Activated T-cell treated with anti-CD3 and anti-CD28 coated beads for 1 hour (primary cell): ENCODE measurements around the gene E2F3.
A peak's percentile ranks its signal among the peaks of the same experiment; 100 is the strongest.

ENCODE experiments used
- DNase-seq: peaks from one replicate; pipeline ENCODE4 v3.0.0-alpha.2; 2020; ENCODE audit warnings: low read depth

Gene E2F3

DNA sequence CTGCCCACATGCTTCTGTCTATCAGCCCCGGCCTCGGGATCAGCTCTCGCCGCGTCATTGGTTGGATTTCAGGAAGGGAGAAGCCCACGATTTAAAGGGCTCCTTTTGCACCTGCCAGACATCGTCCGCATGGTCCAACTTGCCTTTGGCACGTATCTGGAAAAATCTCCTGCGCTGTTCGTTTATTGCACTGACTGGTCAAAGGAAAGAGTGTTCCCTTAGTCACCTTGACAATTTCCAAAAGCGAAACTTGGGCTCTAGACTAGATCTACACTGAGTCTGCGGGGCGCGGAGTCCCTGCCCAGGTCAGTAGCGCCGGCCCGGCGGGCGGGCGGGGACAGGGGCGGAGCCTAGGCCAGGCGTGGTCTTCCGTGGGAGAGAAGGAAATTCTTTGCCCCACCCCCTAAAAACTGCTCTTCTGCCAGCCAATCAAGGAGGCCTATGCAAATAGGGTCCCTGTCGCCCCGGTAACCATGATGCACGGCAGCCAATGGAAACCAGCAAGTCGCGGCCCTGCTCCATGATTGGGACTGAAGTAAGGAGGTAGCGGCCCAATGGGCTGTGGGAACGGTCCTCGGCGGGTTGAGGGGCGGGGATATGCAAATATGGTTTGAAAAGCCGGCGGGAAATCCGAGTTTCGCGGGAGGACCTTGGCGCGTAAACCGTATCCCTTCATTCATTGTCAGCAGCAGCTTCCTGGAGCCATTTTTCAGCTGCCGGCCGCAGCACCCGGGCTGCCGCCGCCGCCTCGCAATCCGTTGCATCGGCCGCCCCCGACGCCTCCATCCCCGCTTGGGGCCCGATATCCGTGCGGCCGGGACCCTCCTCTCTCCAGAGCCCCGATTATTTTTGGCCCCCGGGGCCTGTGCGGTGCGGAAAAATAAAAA is at the start of gene E2F3:
TSS of gene E2F3 (plus strand) at position 675 of the 887 bp plus-strand sequence. CDS start 354 bp downstream, outside the sequence.
- peak; percentile 96 for DNase-seq

DNA sequence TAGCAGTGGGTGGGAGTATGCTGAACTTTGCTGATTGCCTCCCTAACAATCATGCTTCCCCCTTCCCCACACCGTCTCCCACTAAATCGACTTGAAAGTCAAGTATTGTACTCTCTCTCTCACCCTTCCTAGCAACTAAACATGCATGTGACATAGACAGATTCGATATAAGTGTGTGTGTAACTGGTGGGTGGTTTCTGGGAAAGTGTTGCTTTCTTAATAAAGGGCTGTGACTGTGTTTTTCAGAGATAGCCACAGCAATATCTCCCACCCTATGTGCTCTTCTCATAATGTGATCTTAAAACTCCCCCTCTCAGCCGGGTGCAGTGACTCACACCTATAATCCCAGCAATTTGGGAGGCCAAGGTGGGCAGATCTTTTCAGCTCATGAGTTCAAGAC is 49.3 kb upstream of the E2F3 start:
- DNase-seq, result no peak

DNA sequence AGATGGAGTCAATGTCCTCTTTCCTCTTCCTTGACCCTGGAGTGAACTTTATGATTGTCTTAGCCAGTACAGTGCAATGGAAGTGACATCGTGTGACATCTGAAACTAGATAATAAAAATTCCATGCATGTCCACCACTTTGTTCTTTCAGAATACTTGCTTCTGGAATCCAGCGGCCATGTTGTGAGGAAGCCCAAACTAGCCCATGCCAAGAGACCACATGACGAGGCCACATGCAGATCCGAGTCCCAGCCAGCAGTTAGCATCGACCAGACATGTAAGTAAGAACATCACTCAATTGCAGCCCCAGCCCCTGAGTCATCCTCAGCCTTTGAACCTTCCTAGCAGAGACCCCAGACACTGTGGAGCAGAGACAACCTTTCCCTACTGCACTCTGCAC is 48.5 kb upstream of the E2F3 start:
- no peak for DNase-seq

DNA sequence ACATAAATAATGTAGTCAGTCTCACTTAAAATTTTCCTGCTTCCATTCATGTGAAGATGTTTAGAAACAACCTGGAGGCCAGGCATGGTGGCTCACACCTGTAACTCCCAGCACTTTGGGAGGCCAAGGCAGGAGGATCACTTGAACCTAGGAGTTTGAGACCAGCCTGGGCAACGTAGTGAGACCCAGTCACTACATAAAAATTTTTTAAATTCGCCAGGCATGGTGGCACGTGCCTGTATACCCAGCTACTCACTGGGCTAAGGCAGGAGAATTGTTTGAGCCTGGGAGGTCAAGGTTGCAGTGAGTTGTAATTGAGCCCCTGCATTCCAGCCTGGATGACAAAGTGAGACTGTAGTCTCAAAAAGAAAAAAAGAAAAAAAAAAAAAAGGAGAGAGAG is 47.3 kb upstream of the E2F3 start:
- no peak for DNase-seq

DNA sequence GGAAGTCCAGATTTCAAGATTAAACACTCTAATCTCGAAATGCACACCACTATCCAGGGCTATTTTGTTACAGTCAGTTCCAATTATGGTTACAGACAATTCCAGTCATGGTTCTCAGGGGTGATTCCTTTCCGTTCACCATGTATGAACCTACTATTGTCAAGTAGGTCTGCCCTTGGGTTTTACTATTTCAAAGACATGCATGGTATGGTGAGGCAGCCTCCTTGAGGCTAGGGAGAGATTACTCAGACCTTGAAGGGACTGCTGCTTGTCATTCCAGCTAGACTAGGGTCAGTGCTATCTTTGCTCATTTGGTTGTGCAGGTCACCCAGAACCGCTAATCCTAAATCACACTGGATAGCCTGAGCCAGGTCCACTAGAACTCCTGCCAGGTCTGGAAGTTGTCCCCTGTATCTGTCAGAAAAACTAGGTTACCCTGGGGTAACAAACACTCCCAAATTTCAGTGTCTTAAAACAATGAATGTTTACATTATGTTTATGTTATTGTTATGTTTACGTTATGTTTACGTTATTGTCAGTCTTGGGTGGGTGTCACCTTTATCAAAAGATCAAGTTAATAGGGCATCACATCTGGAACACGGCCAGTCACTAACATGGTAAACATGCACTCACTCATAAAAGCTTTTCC is 41.1 kb upstream of the E2F3 start:
- no peak for DNase-seq

DNA sequence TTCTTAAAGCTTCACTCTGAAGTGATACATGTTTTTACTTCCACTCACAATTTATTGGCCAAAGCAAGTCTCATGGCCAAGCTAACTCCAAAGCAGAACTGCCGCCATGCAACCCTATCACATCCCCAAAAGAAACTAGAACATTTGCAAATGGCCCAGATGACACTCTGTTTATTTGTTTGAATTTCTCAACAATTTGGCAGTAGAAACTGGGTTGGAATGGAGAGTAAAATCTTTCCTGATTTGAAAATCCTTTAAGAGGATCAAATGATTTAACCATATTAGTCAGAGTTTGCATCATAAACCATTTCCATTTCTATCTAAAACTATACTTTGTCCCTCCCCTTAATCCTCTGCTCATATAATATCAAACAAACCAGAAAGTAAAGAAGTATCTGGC is 39.1 kb upstream of the E2F3 start:
- no peak for DNase-seq

DNA sequence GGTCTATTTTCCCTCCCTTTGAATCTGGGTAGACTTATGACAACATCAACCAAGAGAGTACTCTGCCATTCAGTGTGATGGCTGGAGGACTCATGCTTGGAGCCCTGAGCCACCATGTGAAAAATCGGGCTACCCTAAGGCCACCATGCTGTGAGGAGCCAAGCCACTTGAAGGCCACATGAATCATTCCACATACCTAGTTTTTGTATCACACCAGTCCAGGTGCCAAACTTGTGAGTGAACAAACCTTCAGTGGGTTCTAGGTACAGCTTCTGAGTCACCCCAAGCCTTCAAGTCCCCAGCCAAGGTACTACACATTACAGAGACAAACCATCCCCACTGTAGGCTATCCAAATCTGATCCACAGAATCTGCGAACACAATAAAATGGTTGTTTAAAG is 37.4 kb upstream of the E2F3 start:
- no peak for DNase-seq

DNA sequence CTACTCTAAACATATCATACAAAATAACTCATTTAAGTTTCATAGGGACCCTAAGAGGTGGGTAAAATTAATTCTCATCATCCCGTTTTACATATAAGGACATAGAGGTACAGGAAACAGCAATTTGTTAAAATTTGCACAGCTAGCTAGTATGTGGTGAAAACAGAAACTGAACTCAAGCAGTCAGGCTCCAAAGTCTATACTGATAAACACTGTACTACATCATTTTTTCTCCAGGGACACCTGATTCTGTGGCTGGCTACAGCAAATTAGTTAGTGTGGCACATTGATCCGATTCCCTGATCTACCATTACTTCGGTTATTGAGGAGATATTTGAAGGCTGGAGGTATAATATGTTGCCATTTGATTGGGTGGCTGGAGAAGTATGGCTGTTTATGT is 36.2 kb upstream of the E2F3 start:
- no peak for DNase-seq

DNA sequence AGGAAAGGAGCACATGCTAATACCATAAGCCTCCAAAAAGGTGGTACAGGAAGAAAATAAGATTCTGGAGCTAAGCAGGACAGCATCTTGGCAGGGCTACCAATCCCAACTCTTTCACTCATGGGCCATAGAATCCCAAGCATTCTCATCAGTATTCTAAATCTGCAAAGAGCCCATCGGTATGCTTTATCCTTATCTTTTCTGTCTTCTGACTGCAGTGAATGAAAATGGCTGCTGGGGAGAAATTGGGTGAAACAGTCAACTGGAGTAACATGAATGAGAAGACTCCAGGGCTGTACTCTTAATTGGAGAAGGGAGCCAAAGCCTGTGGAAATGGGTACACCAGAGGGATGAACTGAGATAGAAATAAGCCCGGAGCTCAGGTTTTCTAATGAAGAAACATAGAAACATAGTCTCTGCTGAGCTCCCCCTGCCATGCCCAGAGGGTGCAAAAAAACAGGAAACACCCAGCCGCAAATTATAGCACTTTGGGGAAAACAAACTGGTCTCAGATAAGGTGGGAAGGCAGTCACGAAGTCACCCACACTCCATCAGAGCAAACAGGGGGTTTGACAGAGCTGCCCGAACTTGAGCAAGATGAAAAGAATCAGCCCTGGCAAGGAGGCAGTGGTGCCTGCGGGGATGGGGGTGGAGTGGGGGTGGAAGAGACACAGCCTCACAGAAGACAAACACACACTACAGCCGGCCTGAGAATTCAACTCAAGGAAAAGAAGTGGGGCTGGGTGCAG is 35.4 kb upstream of the E2F3 start:
- DNase-seq, result peak; percentile 26

DNA sequence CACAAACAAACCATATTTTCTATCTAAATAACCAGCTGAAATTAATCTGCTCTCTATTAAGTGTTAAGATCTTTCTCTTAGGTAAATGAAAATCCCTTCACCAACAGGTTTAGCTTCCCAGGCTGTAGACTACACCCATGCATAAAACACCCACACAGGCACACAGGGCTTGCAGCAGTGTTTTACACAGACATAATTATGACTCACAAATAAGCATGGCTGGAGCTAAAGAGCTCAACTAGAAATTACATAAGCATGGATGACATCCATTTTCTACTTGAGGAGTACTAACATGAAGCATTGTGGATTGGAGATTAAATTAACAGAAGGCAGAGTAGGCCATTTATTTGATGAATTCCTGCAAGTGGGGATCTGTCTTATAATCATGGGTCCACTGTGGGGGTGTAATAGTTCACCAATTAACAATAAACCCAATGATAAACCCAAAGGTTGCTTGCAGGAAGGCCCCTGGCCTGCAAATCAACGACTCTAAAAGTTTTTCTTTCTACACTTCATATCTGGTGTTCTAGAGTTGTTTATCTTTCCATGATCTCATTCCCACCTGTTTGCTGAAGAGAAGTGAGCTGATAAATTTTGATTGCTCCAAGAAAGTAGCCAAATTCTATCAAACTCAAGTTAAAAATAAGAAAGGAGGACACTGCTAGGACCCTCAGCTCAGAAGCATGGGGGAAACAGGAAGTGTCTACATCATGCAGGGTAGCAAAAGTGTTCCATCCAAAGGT is 33.8 kb upstream of the E2F3 start:
- no peak for DNase-seq

DNA sequence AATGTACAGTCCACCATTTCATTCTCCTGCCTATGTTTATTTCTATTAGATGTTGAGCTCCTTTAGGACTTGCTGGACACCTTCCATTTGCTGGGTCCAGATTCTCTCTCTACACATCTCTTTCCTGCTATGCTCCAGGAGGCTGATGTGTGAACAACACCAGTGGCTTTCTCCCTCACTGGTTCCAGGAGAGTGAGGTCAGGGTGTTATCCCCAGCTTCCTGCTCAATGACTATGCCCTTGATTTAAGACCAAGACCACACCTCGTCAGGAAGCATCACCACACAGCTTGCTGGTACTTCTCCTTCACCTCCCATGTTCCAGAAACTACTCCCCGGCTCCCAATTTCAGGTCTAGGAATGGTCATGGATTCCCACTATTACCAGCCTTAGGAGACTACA is 31.3 kb upstream of the E2F3 start:
- DNase-seq, result no peak

DNA sequence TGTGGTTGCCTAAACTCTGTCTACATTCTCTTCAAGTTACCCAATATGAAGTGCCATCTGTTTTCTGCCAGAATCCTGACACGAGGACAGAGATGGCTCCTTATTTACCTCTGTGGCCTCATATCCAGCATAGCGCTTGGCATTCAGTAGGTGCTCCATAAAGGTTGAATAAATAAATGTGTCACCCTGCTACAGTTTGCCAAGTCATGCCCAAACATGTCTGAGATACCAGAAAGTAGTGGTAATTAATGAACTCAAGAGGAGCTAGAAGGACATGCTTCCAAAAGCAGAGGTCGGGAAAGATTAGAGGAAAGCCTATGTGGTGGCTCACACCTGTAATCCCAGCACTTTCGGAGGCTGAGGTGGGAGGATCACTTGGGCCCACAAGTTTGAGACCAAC is 30.9 kb upstream of the E2F3 start:
- no peak for DNase-seq

DNA sequence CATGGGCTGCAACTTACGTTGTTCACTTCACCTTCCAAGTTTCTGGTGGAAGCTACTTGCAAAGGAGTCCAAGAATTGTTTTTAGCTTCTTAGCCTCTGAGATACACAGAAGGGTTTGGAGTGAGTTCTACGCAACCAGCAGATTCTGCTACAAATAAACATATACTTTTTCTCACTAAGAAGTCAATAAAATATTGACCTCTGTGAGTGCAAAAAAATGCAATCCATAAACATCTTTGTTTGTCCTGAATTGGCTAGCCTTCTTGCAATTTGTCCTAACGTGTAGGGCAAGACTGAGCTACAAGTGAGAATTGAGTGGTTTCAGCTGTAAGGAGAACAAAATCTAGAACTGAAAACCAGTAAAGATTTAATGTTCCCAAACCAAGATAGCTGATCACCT is 26.2 kb upstream of the E2F3 start:
- DNase-seq, result no peak

DNA sequence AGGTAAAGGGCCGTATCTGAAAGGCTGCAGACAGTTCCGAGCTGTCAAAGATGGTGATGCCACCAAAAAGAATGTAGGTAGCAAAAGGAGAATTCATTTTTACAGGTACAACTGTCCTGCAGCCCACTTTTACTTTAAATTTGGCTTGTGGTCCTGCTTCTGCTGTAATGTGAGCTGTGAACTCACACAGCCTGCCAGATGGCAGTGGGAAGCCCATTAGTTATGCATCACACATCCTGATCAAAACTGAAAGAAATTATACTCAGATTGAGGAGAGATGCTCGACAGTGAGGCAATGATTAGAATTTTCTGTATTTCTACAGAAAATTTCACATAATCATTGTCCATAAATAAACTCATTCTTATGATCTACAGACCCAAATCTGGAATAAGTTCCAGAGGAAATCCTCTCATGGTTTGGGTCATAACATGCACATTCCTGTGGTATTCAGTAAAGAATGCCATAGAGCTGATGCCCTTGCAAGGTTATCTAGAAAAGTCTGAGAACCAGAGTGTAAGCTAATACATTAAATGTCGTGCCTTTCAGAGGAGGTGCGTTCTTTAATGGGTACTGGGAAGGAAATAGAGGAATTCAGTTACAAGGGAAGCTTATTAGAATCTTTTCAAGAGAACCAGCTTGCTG is 23.9 kb upstream of the E2F3 start:
- no peak for DNase-seq

DNA sequence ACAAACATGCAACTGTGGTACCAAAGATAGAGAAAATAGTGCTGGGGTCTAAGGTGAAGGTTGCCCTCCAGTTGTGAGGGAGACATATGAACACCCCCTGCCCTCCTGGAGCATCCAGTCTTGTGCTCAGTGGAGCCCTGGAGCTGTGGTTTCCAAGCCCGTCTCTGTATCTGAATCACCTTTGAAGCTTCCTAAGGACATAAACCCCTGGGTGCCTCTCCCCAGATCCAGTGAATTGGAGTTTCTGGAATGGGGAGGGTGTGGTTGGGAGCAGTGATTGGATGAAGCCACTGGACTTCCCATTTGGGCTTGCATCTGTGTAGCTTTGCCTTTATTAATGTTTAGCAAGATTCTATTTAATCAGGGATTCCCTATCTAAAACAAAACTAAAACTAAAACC is 22.4 kb upstream of the E2F3 start:
- DNase-seq, result no peak

DNA sequence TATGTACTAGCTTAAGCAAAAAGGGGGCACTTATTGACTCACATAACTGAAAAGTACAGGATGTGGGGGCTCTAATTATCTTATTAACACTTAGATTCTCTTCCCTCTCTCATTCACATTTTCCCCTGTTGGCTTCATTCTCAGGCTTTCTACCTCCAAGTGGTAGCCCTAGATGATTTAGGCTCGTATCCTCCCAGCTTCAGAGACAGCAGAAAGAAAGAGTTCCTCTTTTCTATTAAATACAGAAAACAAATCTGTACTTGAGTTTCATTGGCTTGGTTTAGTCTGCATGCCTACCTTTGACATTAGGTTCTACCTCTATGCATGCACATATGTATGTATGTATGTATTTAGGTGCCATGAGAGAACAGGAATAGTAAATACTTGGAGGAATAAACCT is 15.5 kb upstream of the E2F3 start:
- DNase-seq, result no peak

DNA sequence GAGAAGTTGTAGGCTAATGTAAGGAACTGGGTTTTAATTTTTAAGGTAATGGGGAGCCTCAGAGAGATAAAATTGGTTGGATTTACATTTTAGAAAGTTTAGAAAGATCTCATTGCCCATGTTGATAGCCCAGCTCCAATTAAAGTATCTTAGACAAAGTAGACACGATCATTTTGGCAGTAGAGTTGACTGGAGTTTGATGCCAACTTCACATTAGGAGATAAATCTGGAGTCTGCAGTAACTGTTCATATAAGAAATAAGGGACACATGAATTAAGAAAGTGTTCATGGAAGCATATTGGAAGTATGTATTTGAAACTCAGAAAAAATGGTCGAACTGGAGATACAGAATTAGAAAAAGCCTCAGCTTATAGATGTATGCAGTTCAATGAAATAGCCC is 12.6 kb upstream of the E2F3 start:
- no peak for DNase-seq

DNA sequence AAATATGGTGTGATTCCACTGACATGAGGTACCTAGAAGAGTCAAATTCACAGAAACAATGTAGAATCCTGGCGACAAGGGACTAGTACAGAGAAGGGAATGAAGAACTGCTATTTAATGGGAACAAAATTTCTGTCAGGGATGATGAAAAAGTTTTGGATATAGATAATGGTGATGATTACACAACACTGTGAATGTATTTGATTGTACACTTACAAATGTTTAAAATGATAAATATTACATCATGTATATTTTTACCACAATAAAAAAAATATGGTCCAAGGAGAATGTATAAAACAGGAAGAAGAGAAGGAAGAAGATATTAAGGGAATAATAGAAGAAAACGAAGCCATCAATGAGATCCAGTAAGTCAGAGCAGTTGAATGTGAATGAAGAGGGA is 8.4 kb upstream of the E2F3 start:
- DNase-seq, result no peak

DNA sequence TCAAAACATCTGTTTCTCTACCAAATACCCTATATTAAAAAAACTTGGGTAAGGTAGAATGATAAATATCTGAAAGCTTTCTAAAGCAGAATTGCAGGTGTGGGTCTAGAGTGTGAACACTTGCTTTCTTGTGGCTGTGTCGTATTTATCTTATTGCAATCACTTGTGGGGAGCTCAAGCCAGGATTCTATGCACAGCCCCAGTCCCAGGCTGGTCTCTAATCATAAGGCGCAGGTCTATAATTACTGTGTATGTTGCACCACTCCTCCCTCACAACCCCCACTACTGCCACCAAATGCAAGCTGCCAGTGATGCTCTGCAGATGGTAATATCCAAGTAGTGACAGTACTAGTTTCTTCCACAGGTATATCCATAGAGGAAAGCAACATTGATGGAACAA is 2.2 kb upstream of the E2F3 start:
- DNase-seq, result no peak

DNA sequence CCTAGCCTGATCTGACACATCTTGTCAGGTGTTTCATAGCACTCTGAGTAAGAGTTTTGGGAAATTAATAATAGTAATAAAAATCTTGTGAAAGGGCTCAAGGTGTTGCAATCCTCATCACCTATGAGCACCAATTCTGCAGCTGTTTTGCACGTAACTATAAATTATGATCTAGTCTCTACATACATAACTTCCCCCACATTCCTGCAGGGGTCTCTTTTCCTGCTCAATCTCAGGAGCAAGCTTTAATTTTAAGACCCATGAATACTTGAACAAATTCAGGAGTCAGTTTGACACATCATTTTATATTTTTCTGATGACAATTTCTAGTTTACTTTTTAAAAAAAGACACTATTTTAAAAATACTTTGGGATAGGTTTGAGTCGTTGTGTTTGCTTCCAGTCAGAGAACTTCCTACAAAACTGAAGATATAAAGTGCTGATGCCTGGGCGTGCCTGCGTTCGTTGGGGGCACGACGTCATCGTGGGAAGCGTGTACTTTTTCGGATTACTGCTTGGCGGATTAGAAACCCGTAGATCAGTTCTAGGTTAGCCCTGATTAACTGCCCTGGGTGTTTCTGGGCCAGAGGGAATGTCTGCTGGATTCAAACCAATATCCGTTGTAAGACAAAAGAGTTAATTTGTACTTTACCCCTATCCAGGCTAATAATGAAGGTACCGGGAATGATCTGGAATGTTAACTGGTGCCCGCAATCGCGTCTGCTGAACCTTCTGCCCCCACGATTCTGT is 1.0 kb upstream of the E2F3 start:
- no peak for DNase-seq

DNA sequence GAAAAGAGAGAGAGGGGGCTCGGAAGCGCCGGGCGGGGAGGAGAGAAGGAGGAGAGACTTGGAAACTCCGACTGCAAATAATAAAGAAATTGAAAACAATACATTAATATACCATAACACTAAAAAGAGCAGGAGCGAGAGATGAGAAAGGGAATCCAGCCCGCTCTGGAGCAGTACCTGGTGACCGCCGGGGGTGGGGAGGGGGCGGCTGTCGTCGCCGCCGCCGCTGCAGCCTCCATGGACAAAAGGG is 338 bp downstream of the E2F3 start:
- peak; percentile 6 for DNase-seq
